ENCODE measurements around the gene LSM4. TPM values are rescaled to one million over a fixed set of nuclear protein-coding genes. Genes with fewer than 3 reads are reported as not detected.

Gene LSM4
- 216 and 223 TPM in 2 replicates for polyA plus RNA-seq (2013)

DNA sequence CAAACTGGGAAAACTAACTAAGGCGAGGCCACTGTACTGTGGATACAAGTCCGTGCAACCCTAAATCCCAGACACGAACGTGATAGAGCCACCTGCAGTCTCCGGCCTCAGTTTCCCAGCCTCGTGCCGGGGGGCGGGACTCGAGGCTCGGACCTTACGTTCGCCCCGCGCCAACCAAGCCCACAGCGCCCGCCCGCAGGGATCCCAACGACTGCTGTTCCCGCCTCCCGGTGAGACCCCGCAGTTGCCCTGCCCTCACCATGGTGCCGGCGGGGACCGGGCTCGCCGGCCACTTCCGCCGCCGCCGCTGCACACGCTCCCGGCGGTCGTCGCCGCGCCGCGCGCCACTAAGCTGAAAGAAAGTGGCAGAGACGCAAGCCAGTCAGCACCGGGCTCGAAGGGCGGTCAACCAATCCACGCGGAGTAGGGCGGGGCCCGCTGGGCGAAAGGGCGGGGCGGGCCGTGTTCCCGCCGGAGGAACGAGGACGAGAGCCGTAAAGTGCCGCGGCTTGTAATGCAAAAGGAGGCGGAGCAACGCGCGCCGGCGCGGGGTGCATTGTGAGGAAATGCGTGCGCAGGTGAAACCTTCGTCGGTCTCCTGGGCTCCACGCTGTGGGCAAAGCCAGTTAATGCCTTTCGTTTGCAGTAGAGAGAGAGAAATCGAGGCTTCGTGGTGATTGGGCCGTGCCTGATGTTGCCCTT lies at the start of gene LSM4:
TSS of gene LSM4 (minus strand) at position 318 of the 702 bp plus-strand sequence. CDS start at position 262, 56 bp downstream.
- Histone ChIP-seq H3K9ac (ENCODE audit: low read length) (peak within 1 kb of the TSS; percentile 80), H3K4me2 (ENCODE audit: low read length) (peak within 1 kb of the TSS; percentile 77), H4K91ac (ENCODE audit: low read depth, low read length) (peak within 1 kb of the TSS; percentile 97), H2BK120ac (ENCODE audit: insufficient read depth, low read length, poor library complexity) (peak within 1 kb of the TSS; percentile 62), H3K36me3 (ENCODE audit: control insufficient read depth in 1 of 2, insufficient read depth in 2 of 2, low read length in 2 of 2) (no peaks in the 10 kb centered on the region), H3K4ac (ENCODE audit: low read depth, low read length) (peak within 1 kb of the TSS; percentile 84), H3K9me3 (ENCODE audit: insufficient read depth, low read depth, low read length) (peaks cover 2% of the 10 kb centered on the region), H4K8ac (ENCODE audit: low read depth, low read length) (peak within 1 kb of the TSS; percentile 93), H3K79me1 (ENCODE audit: low read length) (peaks cover 37% of the 10 kb centered on the region), H3K27ac (ENCODE audit: low read depth, low read length) (peak within 1 kb of the TSS; percentile 99), H3K79me2 (ENCODE audit: control insufficient read depth, insufficient read depth, low read length, poor library complexity) (peaks cover 15% of the 10 kb centered on the region), H3K14ac (ENCODE audit: low read length) (peak within 1 kb of the TSS; percentile 93), H3K4me3 (ENCODE audit: low read depth, low read length) (peak within 1 kb of the TSS; percentile 77), H2AFZ (ENCODE audit: insufficient read depth, low read length, poor library complexity) (peak within 1 kb of the TSS; percentile 30), H3K23ac (ENCODE audit: low read length) (no peak within 1 kb of the TSS), H3K4me1 (ENCODE audit: control insufficient read depth in 1 of 2, insufficient read depth in 2 of 2, low read length in 2 of 2) (peaks cover 31 to 32% of the 10 kb centered on the region in 2 experiments), H4K12ac (ENCODE audit: low read depth, low read length) (peak within 1 kb of the TSS; percentile 64), H3K18ac (ENCODE audit: low read length) (peak within 1 kb of the TSS; percentile 92), H2AK5ac (ENCODE audit: low read length) (peak within 1 kb of the TSS; percentile 86), H3K27me3 (ENCODE audit: insufficient read depth, low read length) (no peaks in the 10 kb centered on the region), H2BK5ac (ENCODE audit: low read depth, low read length, poor library complexity) (peak within 1 kb of the TSS; percentile 92), H2BK12ac (ENCODE audit: low read length) (peak within 1 kb of the TSS; percentile 34)
- no CpG with 5 or more reads among the region's 75 CpGs for WGBS (ENCODE audit: extremely low coverage, insufficient coverage, insufficient read length)
- DNase-seq: peak; percentile 99 to 100

DNA sequence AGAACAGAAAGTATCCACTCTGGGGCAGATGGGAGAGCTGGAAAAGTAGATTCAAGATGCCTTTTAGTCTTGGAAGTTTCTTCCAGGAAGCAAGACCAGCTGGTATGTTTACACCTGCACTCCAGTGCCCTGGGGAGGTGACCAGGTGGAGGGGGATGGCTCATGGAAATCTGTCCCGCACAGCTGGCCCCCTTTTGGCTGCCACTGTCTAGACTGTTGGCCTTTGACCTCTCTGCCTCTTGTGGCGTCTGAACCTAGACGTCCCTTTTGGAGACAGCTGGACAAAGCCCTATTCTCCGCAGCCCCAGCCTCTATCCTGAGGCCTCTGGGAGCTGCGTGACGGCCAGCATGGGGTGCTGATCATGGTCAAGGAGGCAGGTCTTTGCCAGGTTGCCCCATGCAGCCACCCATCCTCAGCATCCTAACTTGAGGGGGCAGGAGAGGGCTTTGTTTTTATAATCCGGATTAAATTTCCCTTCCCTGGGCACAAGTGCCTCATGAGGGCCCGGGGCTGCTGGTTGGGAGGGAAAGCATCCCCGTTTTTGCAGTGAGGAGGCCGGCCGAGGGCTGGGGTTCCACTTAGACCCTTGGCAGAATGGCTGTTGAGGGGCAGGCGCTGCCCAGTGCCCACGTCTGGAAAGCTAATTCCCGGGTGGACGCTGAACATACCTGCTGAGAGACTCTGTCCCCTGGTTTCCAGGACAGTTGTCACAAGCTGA lies 45.8 kb upstream of the LSM4 start:
- Histone ChIP-seq H3K9ac (ENCODE audit: low read length) (no peak overlapping the region), H2AFZ (ENCODE audit: insufficient read depth, low read length, poor library complexity) (peak overlapping the region; percentile 32), H2BK120ac (ENCODE audit: insufficient read depth, low read length, poor library complexity) (peak overlapping the region; percentile 97), H3K79me1 (ENCODE audit: low read length) (peaks cover 51% of the 10 kb centered on the region), H2AK5ac (ENCODE audit: low read length) (peak overlapping the region; percentile 65), H3K14ac (ENCODE audit: low read length) (peak overlapping the region; percentile 86), H3K23ac (ENCODE audit: low read length) (no peak overlapping the region), H4K8ac (ENCODE audit: low read depth, low read length) (peak overlapping the region; percentile 90), H3K36me3 (ENCODE audit: control insufficient read depth in 1 of 2, insufficient read depth in 2 of 2, low read length in 2 of 2) (peaks cover 0 to 1% of the 10 kb centered on the region in 2 experiments), H4K91ac (ENCODE audit: low read depth, low read length) (peak overlapping the region; percentile 98), H3K4me2 (ENCODE audit: low read length) (no peak overlapping the region), H4K12ac (ENCODE audit: low read depth, low read length) (no peak overlapping the region), H3K4me3 (ENCODE audit: low read depth, low read length) (no peak overlapping the region), H3K9me3 (ENCODE audit: insufficient read depth, low read depth, low read length) (peaks cover 1% of the 10 kb centered on the region), H3K4ac (ENCODE audit: low read depth, low read length) (peak overlapping the region; percentile 49), H3K27me3 (ENCODE audit: insufficient read depth, low read length) (no peaks in the 10 kb centered on the region), H3K79me2 (ENCODE audit: control insufficient read depth, insufficient read depth, low read length, poor library complexity) (peaks cover 8% of the 10 kb centered on the region), H3K18ac (ENCODE audit: low read length) (peak overlapping the region; percentile 22), H2BK12ac (ENCODE audit: low read length) (peak overlapping the region; percentile 39), H3K4me1 (ENCODE audit: control insufficient read depth in 1 of 2, insufficient read depth in 2 of 2, low read length in 2 of 2) (peaks cover 36 to 37% of the 10 kb centered on the region in 2 experiments), H2BK5ac (ENCODE audit: low read depth, low read length, poor library complexity) (peak overlapping the region; percentile 90), H3K27ac (ENCODE audit: low read depth, low read length) (peak overlapping the region; percentile 76)
- WGBS (ENCODE audit: extremely low coverage, insufficient coverage, insufficient read length): no CpG with 5 or more reads among the region's 15 CpGs
- DNase-seq: peak; percentile 81 to 87

DNA sequence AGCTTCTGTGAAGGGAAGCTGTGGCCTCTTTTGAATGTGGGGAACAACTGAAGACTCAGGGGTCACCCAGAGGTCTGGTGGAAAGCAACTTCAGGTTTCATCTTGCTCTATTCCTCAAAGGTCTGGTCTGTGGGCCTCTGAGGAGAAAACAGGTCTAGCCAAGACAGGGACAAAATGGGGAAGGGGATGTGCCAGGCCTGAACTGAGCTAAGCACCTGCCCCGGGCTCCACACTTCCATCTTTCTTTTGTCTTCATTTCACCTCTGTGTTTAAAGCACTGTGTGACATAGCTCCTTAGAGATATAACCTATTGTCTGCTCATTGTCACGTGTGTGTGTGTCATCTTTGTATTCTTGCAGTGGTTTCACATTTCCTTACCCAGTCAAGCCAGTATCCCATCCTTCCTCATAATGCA lies 43.2 kb upstream of the LSM4 start:
- peak overlapping the region; percentile 88 for H2BK5ac ChIP-seq (ENCODE audit: low read depth, low read length, poor library complexity)
- H3K4me1 ChIP-seq (ENCODE audit: control insufficient read depth in 1 of 2, insufficient read depth in 2 of 2, low read length in 2 of 2): peaks cover 33 to 34% of the 10 kb centered on the region in 2 experiments
- peak overlapping the region; percentile 94 for H2BK120ac ChIP-seq (ENCODE audit: insufficient read depth, low read length, poor library complexity)
- peak overlapping the region; percentile 93 for H4K91ac ChIP-seq (ENCODE audit: low read depth, low read length)
- peak; percentile 48 to 74 for DNase-seq
- H3K4me3 ChIP-seq (ENCODE audit: low read depth, low read length): no peak overlapping the region
- H3K79me1 ChIP-seq (ENCODE audit: low read length): peaks cover 48% of the 10 kb centered on the region
- peak overlapping the region; percentile 62 for H3K27ac ChIP-seq (ENCODE audit: low read depth, low read length)
- H2BK12ac ChIP-seq (ENCODE audit: low read length): peak overlapping the region; percentile 99
- no peak overlapping the region for H4K12ac ChIP-seq (ENCODE audit: low read depth, low read length)
- H2AFZ ChIP-seq (ENCODE audit: insufficient read depth, low read length, poor library complexity): no peak overlapping the region
- peak overlapping the region; percentile 59 for H2AK5ac ChIP-seq (ENCODE audit: low read length)
- H3K27me3 ChIP-seq (ENCODE audit: insufficient read depth, low read length): no peaks in the 10 kb centered on the region
- no peak overlapping the region for H3K9ac ChIP-seq (ENCODE audit: low read length)
- H3K9me3 ChIP-seq (ENCODE audit: insufficient read depth, low read depth, low read length): peaks cover 1% of the 10 kb centered on the region
- H3K36me3 ChIP-seq (ENCODE audit: control insufficient read depth in 1 of 2, insufficient read depth in 2 of 2, low read length in 2 of 2): peaks cover 0 to 2% of the 10 kb centered on the region in 2 experiments
- peak overlapping the region; percentile 75 for H4K8ac ChIP-seq (ENCODE audit: low read depth, low read length)
- H3K23ac ChIP-seq (ENCODE audit: low read length): no peak overlapping the region
- peak overlapping the region; percentile 90 for H3K14ac ChIP-seq (ENCODE audit: low read length)
- H3K4me2 ChIP-seq (ENCODE audit: low read length): no peak overlapping the region
- peak overlapping the region; percentile 78 for H3K18ac ChIP-seq (ENCODE audit: low read length)
- H3K4ac ChIP-seq (ENCODE audit: low read depth, low read length): peak overlapping the region; percentile 34
- peaks cover 5% of the 10 kb centered on the region for H3K79me2 ChIP-seq (ENCODE audit: control insufficient read depth, insufficient read depth, low read length, poor library complexity)
- no CpG with 5 or more reads among the region's 2 CpGs for WGBS (ENCODE audit: extremely low coverage, insufficient coverage, insufficient read length)

DNA sequence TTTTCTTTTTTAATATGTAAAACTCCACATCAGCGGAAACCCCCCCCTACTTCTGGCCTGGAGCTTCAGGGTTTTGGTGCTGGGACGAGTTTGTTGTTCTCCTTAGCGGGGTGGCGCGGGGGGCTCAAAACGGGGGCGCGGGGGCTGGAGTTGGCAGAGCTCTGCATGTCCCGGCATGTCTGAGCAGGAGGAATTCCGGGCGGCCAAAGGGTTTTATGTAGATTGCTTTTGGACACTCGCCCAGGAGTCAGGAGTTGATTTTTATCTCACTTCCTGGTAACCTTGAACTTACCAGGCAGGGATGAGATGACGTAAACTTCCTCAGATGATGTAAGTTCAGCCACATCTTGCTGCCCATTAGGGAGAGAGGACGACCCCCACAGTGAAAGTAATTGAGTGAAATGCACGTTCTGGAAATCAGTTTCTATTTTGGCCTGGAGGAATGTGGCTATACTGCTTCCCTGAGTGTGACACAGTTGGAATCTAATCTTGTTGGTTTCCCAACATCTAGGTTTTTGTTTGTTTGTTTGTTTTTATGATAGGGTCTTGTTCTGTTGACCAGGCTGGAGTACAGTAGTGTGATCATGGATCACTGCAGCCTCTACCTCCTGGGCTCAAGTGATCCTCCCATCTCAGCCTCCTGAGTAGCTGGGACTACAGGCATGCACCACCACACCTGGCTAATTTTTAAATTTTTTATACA lies 42.1 kb upstream of the LSM4 start:
- Histone ChIP-seq H3K36me3 (ENCODE audit: control insufficient read depth in 1 of 2, insufficient read depth in 2 of 2, low read length in 2 of 2) (peaks cover 0 to 2% of the 10 kb centered on the region in 2 experiments), H3K23ac (ENCODE audit: low read length) (no peak overlapping the region), H2BK5ac (ENCODE audit: low read depth, low read length, poor library complexity) (peak overlapping the region; percentile 99), H2BK120ac (ENCODE audit: insufficient read depth, low read length, poor library complexity) (peak overlapping the region; percentile 97), H3K79me2 (ENCODE audit: control insufficient read depth, insufficient read depth, low read length, poor library complexity) (peaks cover 5% of the 10 kb centered on the region), H4K91ac (ENCODE audit: low read depth, low read length) (peak overlapping the region; percentile 100), H2AFZ (ENCODE audit: insufficient read depth, low read length, poor library complexity) (peak overlapping the region; percentile 53), H3K27me3 (ENCODE audit: insufficient read depth, low read length) (no peaks in the 10 kb centered on the region), H2AK5ac (ENCODE audit: low read length) (peak overlapping the region; percentile 98), H2BK12ac (ENCODE audit: low read length) (peak overlapping the region; percentile 81), H4K12ac (ENCODE audit: low read depth, low read length) (peak overlapping the region; percentile 22), H3K4me2 (ENCODE audit: low read length) (peak overlapping the region; percentile 20), H3K4ac (ENCODE audit: low read depth, low read length) (peak overlapping the region; percentile 87), H4K8ac (ENCODE audit: low read depth, low read length) (peak overlapping the region; percentile 92), H3K79me1 (ENCODE audit: low read length) (peaks cover 45% of the 10 kb centered on the region), H3K18ac (ENCODE audit: low read length) (peak overlapping the region; percentile 60), H3K4me1 (ENCODE audit: control insufficient read depth in 1 of 2, insufficient read depth in 2 of 2, low read length in 2 of 2) (peaks cover 33 to 34% of the 10 kb centered on the region in 2 experiments), H3K14ac (ENCODE audit: low read length) (peak overlapping the region; percentile 90), H3K27ac (ENCODE audit: low read depth, low read length) (peak overlapping the region; percentile 87), H3K9ac (ENCODE audit: low read length) (no peak overlapping the region), H3K9me3 (ENCODE audit: insufficient read depth, low read depth, low read length) (peaks cover 1% of the 10 kb centered on the region), H3K4me3 (ENCODE audit: low read depth, low read length) (no peak overlapping the region)
- peak; percentile 90 to 98 for DNase-seq
- WGBS (ENCODE audit: extremely low coverage, insufficient coverage, insufficient read length): no CpG with 5 or more reads among the region's 15 CpGs

All from trophoblast cell (in vitro differentiated cells and primary cell).